Epidermal melanocyte (primary cell): ENCODE data around the gene GDPD1.
"Not testable (repeated sequence)": the region's sequence is repeated elsewhere in the genome, so short reads cannot be mapped to it uniquely, and the experiment has no call there.

Source experiments
- DNase-seq: peaks from one replicate; pipeline ENCODE4 v3.0.0; 2011; ENCODE audit warnings: low spot score; ENCODE audit not compliant: insufficient read length

GDPD1 gene

GRCh38 chr17:59220328-59221158 lies at the start of gene GDPD1:
TSS of gene GDPD1 (plus strand) at chr17:59220511. CDS start at chr17:59220610, 99 bp downstream.
- DNase-seq, result peak; percentile 64

GRCh38 chr17:59172436-59173004 lies 47.8 kb upstream of the GDPD1 start:
- DNase-seq, result no peak

GRCh38 chr17:59174671-59175070 lies 45.6 kb upstream of the GDPD1 start:
- DNase-seq, result no peak

- no peak for DNase-seq
These were observed 45.2 kb upstream of the GDPD1 start for GRCh38 chr17:59175076-59175475.

GRCh38 chr17:59178266-59178985 lies 41.9 kb upstream of the GDPD1 start:
- DNase-seq, result no peak

- DNase-seq, result not testable (repeated sequence)
These were observed 40.7 kb upstream of the GDPD1 start for GRCh38 chr17:59179601-59180000.

DNA sequence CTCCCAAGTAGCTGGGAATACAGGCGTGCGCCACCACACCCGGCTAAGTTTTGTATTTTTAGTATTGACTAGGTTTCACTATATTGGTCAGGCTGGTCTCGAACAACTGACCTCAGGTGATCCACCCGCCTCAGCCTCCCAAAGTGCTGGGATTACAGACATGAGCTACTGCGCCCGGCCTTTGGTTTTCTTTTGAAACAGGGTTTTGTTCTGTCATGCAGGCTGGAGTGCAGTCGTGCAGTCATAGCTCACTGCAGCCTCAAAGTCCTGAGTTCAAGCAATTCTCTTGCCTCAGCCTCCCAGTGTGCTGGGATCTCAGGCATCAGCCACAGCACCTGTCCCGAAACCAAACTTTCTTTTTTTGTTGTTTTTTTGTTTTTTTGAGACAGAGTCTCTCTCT lies 39.7 kb upstream of the GDPD1 start:
- DNase-seq, result no peak

DNA sequence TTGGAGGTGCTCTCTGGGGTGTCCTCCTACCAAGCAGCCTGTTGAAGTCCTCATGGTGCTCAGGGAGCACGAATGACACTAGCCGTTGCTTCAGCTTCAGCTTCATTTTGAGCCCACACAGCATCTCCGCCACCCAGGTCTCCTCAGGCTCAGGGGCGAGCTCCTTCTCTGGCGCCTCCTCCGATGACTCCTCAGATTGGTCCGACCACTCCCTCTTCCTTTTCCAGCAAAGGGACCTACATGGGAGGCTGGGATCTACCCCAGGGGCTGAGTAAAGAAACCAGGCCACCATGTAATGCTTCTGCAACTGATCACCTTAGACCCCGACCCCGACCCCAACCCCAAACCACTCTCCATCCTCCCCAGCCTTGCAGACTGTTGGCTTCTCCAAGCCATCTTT lies 38.8 kb upstream of the GDPD1 start:
- DNase-seq, result no peak

DNA sequence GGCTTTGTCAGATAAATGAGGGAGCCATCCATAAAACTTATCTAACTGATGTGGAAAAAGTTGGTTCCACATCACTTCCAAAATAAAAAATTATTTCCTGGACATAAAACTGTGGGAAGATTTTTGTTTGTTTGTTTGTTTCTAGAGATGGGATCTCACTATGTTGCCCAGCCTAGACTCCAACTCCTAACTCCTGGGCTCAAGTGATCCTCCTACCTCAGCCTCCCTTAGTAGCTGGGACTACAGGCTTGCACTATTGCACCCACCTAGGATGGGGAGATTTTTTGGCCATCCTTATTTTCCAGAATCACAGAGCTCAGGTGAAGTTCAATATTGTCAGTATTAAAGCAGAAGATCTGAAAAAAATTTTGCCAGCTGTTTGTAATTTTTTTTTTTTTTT lies 34.3 kb upstream of the GDPD1 start:
- no peak for DNase-seq

GRCh38 chr17:59186850-59187249 lies 33.5 kb upstream of the GDPD1 start:
- DNase-seq, result no peak

DNA sequence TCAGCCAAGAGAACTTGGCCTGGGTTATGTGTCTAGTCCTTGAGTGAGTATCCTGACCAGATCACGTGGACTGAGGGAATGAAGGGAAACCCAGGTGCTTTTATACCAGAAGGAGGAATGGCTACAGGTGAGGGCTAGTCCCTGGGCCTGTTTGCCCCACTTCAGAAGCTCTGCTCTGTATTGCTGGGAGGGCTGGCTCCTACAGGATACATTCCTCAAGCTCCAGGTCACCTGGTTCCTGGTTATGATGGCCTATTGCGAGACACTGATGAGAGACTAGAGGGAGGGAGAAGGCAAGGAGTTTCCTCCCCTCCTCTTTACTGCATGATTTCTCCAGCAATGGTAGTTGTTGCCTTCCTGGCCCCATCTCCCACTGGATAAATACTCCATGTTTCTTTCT lies 29.5 kb upstream of the GDPD1 start:
- no peak for DNase-seq

GRCh38 chr17:59193336-59193862 lies 26.9 kb upstream of the GDPD1 start:
- no peak for DNase-seq

GRCh38 chr17:59199398-59199797 lies 20.9 kb upstream of the GDPD1 start:
- DNase-seq, result no peak

GRCh38 chr17:59202320-59202719 lies 18.0 kb upstream of the GDPD1 start:
- DNase-seq, result no peak

GRCh38 chr17:59219370-59219769 lies 941 bp upstream of the GDPD1 start:
- no peak for DNase-seq

DNA sequence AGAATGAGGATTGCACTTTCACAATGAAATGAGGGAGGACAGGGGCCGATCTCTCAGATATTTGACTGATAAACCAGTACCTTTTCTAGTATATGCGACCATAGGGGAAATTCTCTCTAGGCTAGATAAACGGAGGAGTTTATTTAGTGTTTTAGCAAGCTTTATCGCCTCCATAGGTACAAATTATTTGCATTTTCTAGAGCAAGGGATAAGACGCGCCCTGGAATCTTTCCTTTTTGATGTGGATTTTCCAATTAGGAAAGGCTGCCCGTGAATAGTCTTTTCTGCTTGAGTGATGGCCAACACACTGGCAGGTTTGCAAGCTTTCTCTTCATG lies 351 bp upstream of the GDPD1 start:
- no peak for DNase-seq

DNA sequence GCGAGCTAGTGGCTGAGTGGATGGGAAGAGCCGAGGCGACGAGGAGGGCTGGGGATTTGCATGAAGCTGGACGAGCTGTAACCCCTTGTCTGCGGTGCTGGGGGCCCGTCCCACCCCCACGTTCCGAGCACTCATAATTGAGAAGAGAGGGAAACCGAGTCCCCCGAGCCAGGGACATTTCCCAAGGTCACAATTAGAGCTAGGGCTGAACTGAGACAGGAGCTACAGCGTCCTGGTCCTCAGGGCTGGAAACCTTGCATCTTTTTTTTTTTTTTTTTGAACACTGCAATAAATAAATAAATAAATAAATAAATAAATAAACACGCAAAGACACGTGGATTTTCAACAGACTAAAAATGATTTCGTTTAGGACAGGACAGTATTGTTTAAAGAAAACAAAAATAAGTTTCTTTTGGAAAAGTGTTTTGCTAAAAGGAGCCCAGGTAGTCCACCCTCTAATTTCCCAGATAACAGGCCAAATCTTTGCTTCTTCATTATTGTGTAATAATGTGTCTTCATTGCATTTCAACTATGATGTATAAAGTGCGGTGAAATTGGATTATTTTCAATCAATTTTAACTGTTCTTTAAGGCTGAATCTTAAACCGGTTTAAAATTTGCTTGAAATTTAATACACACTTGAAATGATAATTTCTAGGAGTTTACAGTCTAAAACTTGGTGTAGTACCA lies 992 bp downstream of the GDPD1 start:
- DNase-seq, result no peak

DNA sequence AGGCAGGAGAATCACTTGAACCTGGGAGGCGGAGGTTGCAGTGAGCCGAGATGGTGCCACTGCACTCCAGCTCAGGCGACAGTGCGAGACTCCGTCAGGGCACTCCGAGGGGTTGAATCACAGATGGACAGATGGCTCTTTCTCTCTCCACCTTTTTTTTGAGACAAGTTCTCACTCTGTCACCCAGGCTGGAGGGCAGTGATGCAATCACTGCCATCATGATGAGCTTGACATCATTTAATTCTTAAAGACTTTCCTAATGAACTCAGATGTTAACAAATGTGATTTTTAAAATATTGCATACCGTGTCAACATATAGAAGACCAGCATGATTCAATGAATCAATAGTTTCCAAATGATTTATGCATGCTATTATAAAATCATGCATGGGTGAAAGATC lies 3.5 kb downstream of the GDPD1 start:
- DNase-seq, result no peak

- not testable (repeated sequence) for DNase-seq
These were observed 8.3 kb downstream of the GDPD1 start for GRCh38 chr17:59228588-59228987.

DNA sequence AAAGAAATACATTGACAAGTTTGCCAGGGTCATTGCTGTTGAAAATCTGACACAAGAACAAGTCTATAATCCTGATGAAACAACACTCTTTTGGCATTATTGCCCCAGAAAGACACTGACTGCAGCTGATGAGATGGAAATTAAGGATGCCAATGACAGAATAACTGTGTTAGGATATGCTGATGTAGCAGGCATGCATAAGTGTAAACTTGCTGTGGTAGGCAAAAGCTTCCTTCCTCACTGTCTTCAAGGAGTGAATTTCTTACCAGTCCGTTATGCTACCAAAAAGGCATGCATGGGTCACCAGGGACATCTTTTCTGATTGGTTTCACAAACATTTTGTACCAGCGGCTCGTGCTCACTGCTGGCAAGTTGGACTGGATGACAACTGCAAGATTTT lies 10.5 kb downstream of the GDPD1 start:
- DNase-seq, result no peak

- peak; percentile 48 for DNase-seq
These were observed 14.3 kb downstream of the GDPD1 start for GRCh38 chr17:59234631-59235030.

- DNase-seq, result no peak
These were observed 18.6 kb downstream of the GDPD1 start for GRCh38 chr17:59238906-59239305.
